ENCODE measurements around the gene TLL2.

TLL2 gene

GRCh38 chr10:96377816-96378294 lies 135.9 kb downstream of the TLL2 start:
- Histone ChIP-seq H3K4me3 (ENCODE audit: low read depth, low read length) (no peak overlapping the region), H3K4me1 (ENCODE audit: control insufficient read depth, insufficient read depth, low read length) (no peaks in the 10 kb centered on the region), H3K9me3 (ENCODE audit: control insufficient read depth, insufficient read depth, low read length) (no peaks in the 10 kb centered on the region), H3K9ac (ENCODE audit: low read depth, low read length) (no peak overlapping the region), H3K27me3 (ENCODE audit: control insufficient read depth, insufficient read depth, low read length) (peaks cover 6% of the 10 kb centered on the region), H3K36me3 (ENCODE audit: control insufficient read depth, insufficient read depth, low read length) (no peaks in the 10 kb centered on the region)

GRCh38 chr10:96376483-96376882 lies 137.2 kb downstream of the TLL2 start:
- Histone ChIP-seq H3K9me3 (ENCODE audit: control insufficient read depth, insufficient read depth, low read length) (no peaks in the 10 kb centered on the region), H3K4me1 (ENCODE audit: control insufficient read depth, insufficient read depth, low read length) (peaks cover 2% of the 10 kb centered on the region), H3K36me3 (ENCODE audit: control insufficient read depth, insufficient read depth, low read length) (no peaks in the 10 kb centered on the region), H3K4me3 (ENCODE audit: low read depth, low read length) (no peak overlapping the region), H3K9ac (ENCODE audit: low read depth, low read length) (no peak overlapping the region), H3K27me3 (ENCODE audit: control insufficient read depth, insufficient read depth, low read length) (peaks cover 6% of the 10 kb centered on the region)

DNA sequence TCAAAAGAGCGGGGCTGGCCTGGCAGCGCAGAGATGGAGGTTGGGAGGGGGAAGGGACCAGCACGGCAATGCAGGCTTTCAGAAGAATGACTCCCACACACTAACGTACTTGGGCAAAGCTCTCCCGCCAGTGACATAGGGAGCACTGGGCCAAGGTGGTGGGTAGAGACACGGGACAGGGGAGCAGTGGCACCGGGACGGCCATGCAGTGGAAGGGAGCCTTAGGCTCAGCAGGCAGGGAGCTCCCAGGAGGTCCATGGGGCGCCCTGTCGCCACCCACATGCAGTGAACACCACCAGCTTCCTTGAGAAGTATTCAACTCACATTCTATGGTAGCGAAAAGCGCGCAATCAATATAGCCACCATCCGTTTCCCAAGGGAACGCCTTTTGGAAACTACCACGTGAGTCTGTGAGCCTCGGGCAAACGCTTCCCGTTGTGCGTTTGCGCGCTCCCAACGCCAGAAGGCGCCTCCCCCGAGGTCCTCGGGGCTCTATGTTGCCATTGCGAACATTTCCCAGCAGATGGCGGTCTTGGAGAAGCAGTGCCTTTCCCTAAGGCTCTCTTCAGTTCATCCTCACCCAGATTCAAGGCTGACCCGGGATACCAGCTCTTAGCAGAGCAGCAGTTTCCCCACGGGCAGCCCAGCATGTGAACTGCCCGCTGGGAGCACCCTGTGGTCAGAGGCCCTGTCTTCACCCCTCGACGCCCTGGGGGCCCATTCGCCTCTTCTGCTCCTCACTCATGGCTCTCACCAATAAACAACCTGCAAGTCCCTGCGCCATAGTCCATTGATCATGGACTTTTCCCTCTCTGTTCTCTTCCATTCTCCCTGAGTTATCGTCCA lies 138.5 kb downstream of the TLL2 start:
- Histone ChIP-seq H3K4me1 (ENCODE audit: control insufficient read depth, insufficient read depth, low read length) (peaks cover 2% of the 10 kb centered on the region), H3K4me3 (ENCODE audit: low read depth, low read length) (peak overlapping the region; percentile 72), H3K9ac (ENCODE audit: low read depth, low read length) (no peak overlapping the region), H3K9me3 (ENCODE audit: control insufficient read depth, insufficient read depth, low read length) (no peaks in the 10 kb centered on the region), H3K36me3 (ENCODE audit: control insufficient read depth, insufficient read depth, low read length) (no peaks in the 10 kb centered on the region), H3K27me3 (ENCODE audit: control insufficient read depth, insufficient read depth, low read length) (peaks cover 6% of the 10 kb centered on the region)

DNA sequence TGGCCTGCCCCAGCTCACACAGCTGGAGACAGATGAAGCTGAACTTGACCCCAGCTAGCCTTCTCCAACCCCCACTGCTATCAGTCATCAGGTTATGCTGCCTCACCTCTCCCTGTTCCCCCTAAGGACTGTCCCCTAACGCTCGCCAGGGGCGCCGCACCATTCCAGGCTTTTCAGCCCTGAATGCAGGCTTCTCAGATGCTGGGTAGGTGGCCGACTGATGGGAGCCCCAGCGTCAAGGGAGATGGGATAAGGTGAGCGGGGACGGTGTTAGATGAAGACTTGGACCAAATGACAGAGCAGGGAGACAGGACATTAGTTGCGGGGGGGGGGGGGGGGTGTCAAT lies 139.1 kb downstream of the TLL2 start:
- H3K9me3 ChIP-seq (ENCODE audit: control insufficient read depth, insufficient read depth, low read length) = no peaks in the 10 kb centered on the region
- H3K4me1 ChIP-seq (ENCODE audit: control insufficient read depth, insufficient read depth, low read length) = peaks cover 2% of the 10 kb centered on the region
- H3K27me3 ChIP-seq (ENCODE audit: control insufficient read depth, insufficient read depth, low read length) = peaks cover 6% of the 10 kb centered on the region
- H3K4me3 ChIP-seq (ENCODE audit: low read depth, low read length) = peak overlapping the region; percentile 72
- no peaks in the 10 kb centered on the region for H3K36me3 ChIP-seq (ENCODE audit: control insufficient read depth, insufficient read depth, low read length)
- H3K9ac ChIP-seq (ENCODE audit: low read depth, low read length) = no peak overlapping the region

- peaks cover 2% of the 10 kb centered on the region for H3K4me1 ChIP-seq (ENCODE audit: control insufficient read depth, insufficient read depth, low read length)
- no peak overlapping the region for H3K4me3 ChIP-seq (ENCODE audit: low read depth, low read length)
- H3K36me3 ChIP-seq (ENCODE audit: control insufficient read depth, insufficient read depth, low read length) = no peaks in the 10 kb centered on the region
- peaks cover 6% of the 10 kb centered on the region for H3K27me3 ChIP-seq (ENCODE audit: control insufficient read depth, insufficient read depth, low read length)
- no peaks in the 10 kb centered on the region for H3K9me3 ChIP-seq (ENCODE audit: control insufficient read depth, insufficient read depth, low read length)
- H3K9ac ChIP-seq (ENCODE audit: low read depth, low read length) = no peak overlapping the region
Observed at GRCh38 chr10:96374004-96374403, 139.7 kb downstream of the TLL2 start.

- H3K9me3 ChIP-seq (ENCODE audit: control insufficient read depth, insufficient read depth, low read length) = no peaks in the 10 kb centered on the region
- peaks cover 2% of the 10 kb centered on the region for H3K4me1 ChIP-seq (ENCODE audit: control insufficient read depth, insufficient read depth, low read length)
- no peak overlapping the region for H3K4me3 ChIP-seq (ENCODE audit: low read depth, low read length)
- peaks cover 6% of the 10 kb centered on the region for H3K27me3 ChIP-seq (ENCODE audit: control insufficient read depth, insufficient read depth, low read length)
- no peak overlapping the region for H3K9ac ChIP-seq (ENCODE audit: low read depth, low read length)
- no peaks in the 10 kb centered on the region for H3K36me3 ChIP-seq (ENCODE audit: control insufficient read depth, insufficient read depth, low read length)
Observed at GRCh38 chr10:96371356-96371755, 142.4 kb downstream of the TLL2 start.

- Histone ChIP-seq H3K36me3 (ENCODE audit: control insufficient read depth, insufficient read depth, low read length) (no peaks in the 10 kb centered on the region), H3K9me3 (ENCODE audit: control insufficient read depth, insufficient read depth, low read length) (no peaks in the 10 kb centered on the region), H3K27me3 (ENCODE audit: control insufficient read depth, insufficient read depth, low read length) (peaks cover 6% of the 10 kb centered on the region), H3K9ac (ENCODE audit: low read depth, low read length) (no peak overlapping the region), H3K4me1 (ENCODE audit: control insufficient read depth, insufficient read depth, low read length) (peaks cover 2% of the 10 kb centered on the region), H3K4me3 (ENCODE audit: low read depth, low read length) (no peak overlapping the region)
Observed at GRCh38 chr10:96370584-96371157, 143.1 kb downstream of the TLL2 start.

DNA sequence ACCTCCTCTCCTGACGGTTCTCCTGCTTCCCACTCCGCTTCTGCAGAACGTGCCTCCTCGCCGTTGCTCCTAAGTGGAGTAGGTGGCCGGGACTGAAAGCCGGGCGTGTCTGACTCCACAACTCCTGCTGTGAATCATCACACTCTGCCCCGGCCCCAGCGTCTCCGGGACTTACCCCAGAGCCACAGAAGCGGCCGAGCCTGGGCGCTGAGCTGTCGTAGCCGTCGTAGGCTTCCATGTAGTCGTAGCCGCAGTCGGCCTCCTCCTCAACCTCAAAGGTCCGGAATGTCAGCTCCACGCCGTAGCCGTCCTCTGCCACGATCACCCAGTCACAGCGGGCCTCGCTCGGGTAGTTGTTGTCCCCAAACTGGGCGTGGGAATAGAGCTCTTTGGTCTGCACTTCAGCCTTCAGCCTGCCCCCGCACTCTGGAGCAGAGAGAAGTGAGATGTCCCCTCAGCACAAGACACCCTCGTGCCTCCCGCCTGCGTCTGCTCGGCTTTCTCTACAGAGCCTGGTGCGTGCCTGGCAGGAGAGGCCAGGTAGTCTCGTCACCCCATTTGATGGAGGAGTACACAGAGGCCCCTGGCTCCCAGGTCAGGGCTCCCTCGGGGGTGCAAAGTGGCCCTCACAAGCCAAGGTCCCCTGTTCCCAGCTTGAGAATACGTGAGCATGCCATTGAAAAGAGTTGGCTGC lies 143.7 kb downstream of the TLL2 start:
- Histone ChIP-seq H3K27me3 (ENCODE audit: control insufficient read depth, insufficient read depth, low read length) (peaks cover 6% of the 10 kb centered on the region), H3K9ac (ENCODE audit: low read depth, low read length) (no peak overlapping the region), H3K4me1 (ENCODE audit: control insufficient read depth, insufficient read depth, low read length) (peaks cover 2% of the 10 kb centered on the region), H3K9me3 (ENCODE audit: control insufficient read depth, insufficient read depth, low read length) (no peaks in the 10 kb centered on the region), H3K4me3 (ENCODE audit: low read depth, low read length) (no peak overlapping the region), H3K36me3 (ENCODE audit: control insufficient read depth, insufficient read depth, low read length) (no peaks in the 10 kb centered on the region)

DNA sequence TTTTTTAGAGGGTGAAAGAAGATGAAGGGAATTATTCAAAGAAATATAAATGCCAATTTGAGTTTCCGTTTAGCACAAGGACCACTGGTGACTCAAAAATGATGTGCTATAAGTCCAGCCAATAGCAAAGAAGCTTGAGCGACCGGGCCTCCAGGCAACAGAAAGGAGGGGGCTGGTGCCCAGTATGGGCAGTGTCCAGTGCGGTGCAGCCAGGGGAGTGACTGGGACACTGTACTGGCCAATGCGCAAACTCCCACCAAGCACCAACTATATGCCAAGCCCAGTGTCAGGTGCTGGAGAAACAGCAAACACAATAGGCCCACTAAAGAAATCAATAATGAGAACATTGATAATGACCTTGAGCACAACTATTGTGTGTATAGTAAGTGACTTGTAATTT lies 144.8 kb downstream of the TLL2 start:
- H3K4me3 ChIP-seq (ENCODE audit: low read depth, low read length) = no peak overlapping the region
- H3K9me3 ChIP-seq (ENCODE audit: control insufficient read depth, insufficient read depth, low read length) = no peaks in the 10 kb centered on the region

DNA sequence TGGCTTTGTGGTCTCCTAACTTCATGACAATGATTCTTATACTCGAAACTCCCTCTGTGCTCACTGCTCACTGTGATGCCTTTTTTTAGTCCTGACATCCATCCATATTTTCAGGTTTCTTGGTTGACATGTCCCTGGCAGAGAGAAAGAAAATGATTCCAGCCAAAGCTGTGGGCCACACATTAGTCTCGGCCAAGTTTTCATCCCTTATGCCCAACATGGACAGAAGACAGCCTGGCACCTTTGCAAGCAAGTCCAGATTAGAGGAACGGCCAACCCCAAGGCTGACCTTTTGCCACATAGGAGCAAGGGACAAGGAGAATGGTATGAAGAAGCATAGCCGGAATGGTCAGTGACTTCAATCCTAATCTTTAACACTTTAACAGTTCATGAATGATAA lies 146.3 kb downstream of the TLL2 start:
- Histone ChIP-seq H3K4me3 (ENCODE audit: low read depth, low read length) (no peak overlapping the region), H3K9ac (ENCODE audit: low read depth, low read length) (no peak overlapping the region), H3K27me3 (ENCODE audit: control insufficient read depth, insufficient read depth, low read length) (no peaks in the 10 kb centered on the region), H3K4me1 (ENCODE audit: control insufficient read depth, insufficient read depth, low read length) (peaks cover 2% of the 10 kb centered on the region), H3K36me3 (ENCODE audit: control insufficient read depth, insufficient read depth, low read length) (no peaks in the 10 kb centered on the region), H3K9me3 (ENCODE audit: control insufficient read depth, insufficient read depth, low read length) (no peaks in the 10 kb centered on the region)

More for the DNA sequence above, 144.8 kb downstream of the TLL2 start:
- Histone ChIP-seq H3K4me1 (ENCODE audit: control insufficient read depth, insufficient read depth, low read length) (peaks cover 2% of the 10 kb centered on the region), H3K9ac (ENCODE audit: low read depth, low read length) (no peak overlapping the region), H3K36me3 (ENCODE audit: control insufficient read depth, insufficient read depth, low read length) (no peaks in the 10 kb centered on the region), H3K27me3 (ENCODE audit: control insufficient read depth, insufficient read depth, low read length) (peaks cover under 1% of the 10 kb centered on the region)

- Histone ChIP-seq H3K4me3 (ENCODE audit: low read depth, low read length) (no peak overlapping the region), H3K4me1 (ENCODE audit: control insufficient read depth, insufficient read depth, low read length) (no peaks in the 10 kb centered on the region), H3K27me3 (ENCODE audit: control insufficient read depth, insufficient read depth, low read length) (no peaks in the 10 kb centered on the region), H3K9me3 (ENCODE audit: control insufficient read depth, insufficient read depth, low read length) (no peaks in the 10 kb centered on the region), H3K9ac (ENCODE audit: low read depth, low read length) (no peak overlapping the region), H3K36me3 (ENCODE audit: control insufficient read depth, insufficient read depth, low read length) (no peaks in the 10 kb centered on the region)
Observed at GRCh38 chr10:96366508-96366907, 147.2 kb downstream of the TLL2 start.

- no peaks in the 10 kb centered on the region for H3K36me3 ChIP-seq (ENCODE audit: control insufficient read depth, insufficient read depth, low read length)
- no peaks in the 10 kb centered on the region for H3K4me1 ChIP-seq (ENCODE audit: control insufficient read depth, insufficient read depth, low read length)
- H3K27me3 ChIP-seq (ENCODE audit: control insufficient read depth, insufficient read depth, low read length) = no peaks in the 10 kb centered on the region
- no peaks in the 10 kb centered on the region for H3K9me3 ChIP-seq (ENCODE audit: control insufficient read depth, insufficient read depth, low read length)
- H3K4me3 ChIP-seq (ENCODE audit: low read depth, low read length) = no peak overlapping the region
- no peak overlapping the region for H3K9ac ChIP-seq (ENCODE audit: low read depth, low read length)
Observed at GRCh38 chr10:96365571-96365970, 148.2 kb downstream of the TLL2 start.

All from iPS-15b (cell line).